HepG2 (cell line): Measurements from ENCODE around the gene PARM1. TPM values are rescaled to one million over a fixed set of nuclear protein-coding genes. Genes with fewer than 3 reads are reported as not detected.
A peak's percentile ranks its signal among the peaks of the same experiment; 100 is the strongest.

Experiments used
- HMGA1 ChIP-seq: sonication (generic); formaldehyde crosslinking; conservative IDR thresholded peaks from 2 replicates; pipeline ENCODE4 v1.4.0; 2020; ENCODE audit warnings: missing genetic modification reagents
- HMGXB4 ChIP-seq, 2 experiments: sonication (generic) in 1 of 2; formaldehyde crosslinking in 1 of 2; IDR thresholded peaks; 2 replicates each; pipeline versions ENCODE4 v1.4.0 to v1.6.1; 2018 to 2020; ENCODE audit warnings: missing genetic modification reagents in 2 of 2, borderline replicate concordance in 1 of 2, low read depth in 1 of 2, mild to moderate bottlenecking in 1 of 2, missing biosample characterization in 1 of 2
- HNRNPLL ChIP-seq: fragments of 200-400 bp; formaldehyde crosslinking; IDR thresholded peaks from 2 replicates; pipeline ENCODE4 v1.6.1; 2017; ENCODE audit warnings: mild to moderate bottlenecking, low read depth, low read length; ENCODE audit not compliant: poor library complexity, severe bottlenecking
- HOXD1 ChIP-seq: sonication (generic); formaldehyde crosslinking; IDR thresholded peaks from 2 replicates; pipeline ENCODE4 v1.5.0; 2020; ENCODE audit warnings: missing genetic modification reagents
- KDM4B ChIP-seq: sonication (generic); formaldehyde crosslinking; IDR thresholded peaks from 2 replicates; pipeline ENCODE4 v1.4.0; 2020; ENCODE audit warnings: missing genetic modification reagents
- MXD4 ChIP-seq: IDR thresholded peaks from 2 replicates; pipeline ENCODE4 v1.6.1; 2016; ENCODE audit warnings: mild to moderate bottlenecking, missing biosample characterization, missing genetic modification reagents
- STAG1 ChIP-seq: sonication (generic); formaldehyde crosslinking; IDR thresholded peaks from 2 replicates; pipeline ENCODE4 v1.4.0; 2020; ENCODE audit warnings: missing genetic modification reagents
- UBTF ChIP-seq: sonication (generic); formaldehyde crosslinking; IDR thresholded peaks from 2 replicates; pipeline ENCODE4 v1.4.0; 2020; ENCODE audit warnings: mild to moderate bottlenecking, missing genetic modification reagents
- USF2 ChIP-seq, 2 experiments: sonication (generic) in 1 of 2; formaldehyde crosslinking in 1 of 2; IDR thresholded peaks; 2 replicates each; pipeline versions ENCODE4 v1.5.1 to v1.6.1; 2011 to 2020; ENCODE audit warnings: borderline replicate concordance in 1 of 2, low read depth in 1 of 2, low read length in 1 of 2, mild to moderate bottlenecking in 1 of 2, missing genetic modification reagents in 1 of 2, moderate library complexity in 1 of 2
- ZBTB1 ChIP-seq: sonication (generic); formaldehyde crosslinking; IDR thresholded peaks from 2 replicates; pipeline ENCODE4 v1.4.0; 2020; ENCODE audit warnings: missing genetic modification reagents, borderline replicate concordance
- ZFX ChIP-seq: sonication (generic); formaldehyde crosslinking; IDR thresholded peaks from 2 replicates; pipeline ENCODE4 v1.4.0; 2020; ENCODE audit warnings: mild to moderate bottlenecking, low read depth, missing genetic modification reagents, moderate library complexity
- ZGPAT ChIP-seq: IDR thresholded peaks from 2 replicates; pipeline ENCODE4 v1.6.1; 2016; ENCODE audit warnings: mild to moderate bottlenecking
- ZNF513 ChIP-seq: sonication (generic); formaldehyde crosslinking; conservative IDR thresholded peaks from 2 replicates; pipeline ENCODE4 v1.5.0; 2020; ENCODE audit warnings: missing genetic modification reagents
- ZNF691 ChIP-seq: sonication (generic); formaldehyde crosslinking; IDR thresholded peaks from 2 replicates; pipeline ENCODE4 v1.4.0; 2020; ENCODE audit warnings: missing genetic modification reagents, low read depth, mild to moderate bottlenecking, borderline replicate concordance
- ZZZ3 ChIP-seq: sonication (generic); formaldehyde crosslinking; IDR thresholded peaks from 2 replicates; pipeline ENCODE4 v1.4.0; 2020; ENCODE audit warnings: missing genetic modification reagents, mild to moderate bottlenecking, borderline replicate concordance
- polyA plus RNA-seq, 8 experiments: library from polyadenylated mRNA; depleted of rRNA in 3 of 8; stranded (reverse) in 7 of 8; unstranded in 1 of 8; fragments of >200 nt; fragmentation: Illumina TruSeq in 4 of 8; extraction: Trizol in 4 of 8; gene quantifications; 2 replicates each; pipeline versions ENCODE4 v1.2.1 to v1.2.3, GENCODE V29; 2011 to 2016; ENCODE audit warnings: low read depth in 4 of 8, missing spikeins in 1 of 8, mixed read lengths in 1 of 8; ENCODE audit not compliant: insufficient read depth in 1 of 8
- total RNA-seq, 5 experiments: library from RNA; depleted of rRNA; stranded (reverse); fragments of >200 nt; fragmentation: Illumina TruSeq; extraction: Trizol; gene quantifications; 2 replicates each; pipeline ENCODE4 v1.2.3, GENCODE V29; 2016; ENCODE audit warnings: low read depth in 1 of 5

The PARM1 gene
- total and polyA plus RNA-seq, 2 of the 13 experiments (the other 11 are each of a cell fraction or from before 2014, with no cell fraction given), result not detected

- TF ChIP-seq HOXD1 (CRISPR knock-in tag) (no peak), ZNF691 (CRISPR knock-in tag) (no peak), ZZZ3 (CRISPR knock-in tag) (no peak), ZGPAT (CRISPR knock-in tag) (no peak), HMGXB4 (CRISPR knock-in tag; IDR thresholded peaks at IDR 0.05; ENCODE audit: borderline replicate concordance in 1 of 2, low read depth in 1 of 2) (peak in 1 of 2 experiments; percentile 24; a peak in 1 of 4 replicates), MXD4 (CRISPR knock-in tag) (no peak), HMGA1 (no peak), ZBTB1 (CRISPR knock-in tag) (no peak), USF2 (IDR thresholded peaks at IDR 0.05; ENCODE audit: low read depth, low read length) (no peak), USF2 (CRISPR knock-in tag; IDR thresholded peaks at IDR 0.05; ENCODE audit: borderline replicate concordance) (no peak), ZFX (peak; percentile 21; the same call in 1 of the 2 replicates), UBTF (CRISPR knock-in tag) (peak; percentile 49; the same call in 1 of the 2 replicates), STAG1 (CRISPR knock-in tag) (peak; percentile 75), HNRNPLL (peak; percentile 98), KDM4B (CRISPR knock-in tag) (no peak), ZNF513 (CRISPR knock-in tag) (no peak)
These were observed at the start of gene PARM1 (continued) for GRCh38 chr4:74932832-74933561.
